Measurements from ENCODE around the gene SMNDC1.

The SMNDC1 gene

GRCh38 chr10:110350812-110351211 is 46.1 kb upstream of the SMNDC1 start:
- ATAC-seq (ENCODE audit: low read depth) (no peak), DNase-seq (ENCODE audit: low spot score) (no peak)
- H3K4me3 ChIP-seq (ENCODE audit: severe bottlenecking), result no peak overlapping the region
- no peak overlapping the region for H3K27ac ChIP-seq (ENCODE audit: poor library complexity, severe bottlenecking)
- no peaks in the 10 kb centered on the region for H3K27me3 ChIP-seq (ENCODE audit: insufficient read depth, poor library complexity, severe bottlenecking)
- H3K36me3 ChIP-seq (ENCODE audit: low read depth), result no peaks in the 10 kb centered on the region
- H3K4me1 ChIP-seq (ENCODE audit: insufficient read depth, poor library complexity, severe bottlenecking), result peaks cover 27% of the 10 kb centered on the region
- TF ChIP-seq CTCF (IDR thresholded peaks at IDR 0.05; ENCODE audit: poor library complexity, severe bottlenecking), result no peak
- H3K9me3 ChIP-seq (ENCODE audit: severe bottlenecking), result no peaks in the 10 kb centered on the region

- DNase-seq (ENCODE audit: low spot score) (no peak), ATAC-seq (ENCODE audit: low read depth) (no peak)
- Histone ChIP-seq H3K4me1 (ENCODE audit: insufficient read depth, poor library complexity, severe bottlenecking) (peaks cover 22% of the 10 kb centered on the region), H3K4me3 (ENCODE audit: severe bottlenecking) (no peak overlapping the region), H3K9me3 (ENCODE audit: severe bottlenecking) (no peaks in the 10 kb centered on the region), H3K27ac (ENCODE audit: poor library complexity, severe bottlenecking) (no peak overlapping the region), H3K36me3 (ENCODE audit: low read depth) (no peaks in the 10 kb centered on the region), H3K27me3 (ENCODE audit: insufficient read depth, poor library complexity, severe bottlenecking) (no peaks in the 10 kb centered on the region)
- no peak for TF ChIP-seq CTCF (IDR thresholded peaks at IDR 0.05; ENCODE audit: poor library complexity, severe bottlenecking)
Observed at GRCh38 chr10:110349831-110350230, 45.1 kb upstream of the SMNDC1 start.

- DNase-seq (ENCODE audit: low spot score) (no peak), ATAC-seq (ENCODE audit: low read depth) (no peak)
- Histone ChIP-seq H3K27me3 (ENCODE audit: insufficient read depth, poor library complexity, severe bottlenecking) (no peaks in the 10 kb centered on the region), H3K27ac (ENCODE audit: poor library complexity, severe bottlenecking) (no peak overlapping the region), H3K36me3 (ENCODE audit: low read depth) (no peaks in the 10 kb centered on the region), H3K9me3 (ENCODE audit: severe bottlenecking) (no peaks in the 10 kb centered on the region), H3K4me3 (ENCODE audit: severe bottlenecking) (no peak overlapping the region), H3K4me1 (ENCODE audit: insufficient read depth, poor library complexity, severe bottlenecking) (peaks cover 17% of the 10 kb centered on the region)
- TF ChIP-seq CTCF (IDR thresholded peaks at IDR 0.05; ENCODE audit: poor library complexity, severe bottlenecking), result no peak
Observed at GRCh38 chr10:110349386-110349785, 44.7 kb upstream of the SMNDC1 start.

- no peak for TF ChIP-seq CTCF (IDR thresholded peaks at IDR 0.05; ENCODE audit: poor library complexity, severe bottlenecking)
- Histone ChIP-seq H3K4me1 (ENCODE audit: insufficient read depth, poor library complexity, severe bottlenecking) (peaks cover 8% of the 10 kb centered on the region), H3K9me3 (ENCODE audit: severe bottlenecking) (no peaks in the 10 kb centered on the region), H3K36me3 (ENCODE audit: low read depth) (no peaks in the 10 kb centered on the region), H3K27me3 (ENCODE audit: insufficient read depth, poor library complexity, severe bottlenecking) (no peaks in the 10 kb centered on the region), H3K4me3 (ENCODE audit: severe bottlenecking) (no peak overlapping the region), H3K27ac (ENCODE audit: poor library complexity, severe bottlenecking) (no peak overlapping the region)
- ATAC-seq (ENCODE audit: low read depth) (no peak), DNase-seq (ENCODE audit: low spot score) (no peak)
Observed at GRCh38 chr10:110348336-110348735, 43.6 kb upstream of the SMNDC1 start.

GRCh38 chr10:110346914-110347313 is 42.2 kb upstream of the SMNDC1 start:
- Histone ChIP-seq H3K4me1 (ENCODE audit: insufficient read depth, poor library complexity, severe bottlenecking) (no peaks in the 10 kb centered on the region), H3K27ac (ENCODE audit: poor library complexity, severe bottlenecking) (no peak overlapping the region), H3K36me3 (ENCODE audit: low read depth) (no peaks in the 10 kb centered on the region), H3K27me3 (ENCODE audit: insufficient read depth, poor library complexity, severe bottlenecking) (no peaks in the 10 kb centered on the region), H3K9me3 (ENCODE audit: severe bottlenecking) (no peaks in the 10 kb centered on the region), H3K4me3 (ENCODE audit: severe bottlenecking) (no peak overlapping the region)
- no peak for TF ChIP-seq CTCF (IDR thresholded peaks at IDR 0.05; ENCODE audit: poor library complexity, severe bottlenecking)
- ATAC-seq (ENCODE audit: low read depth) (no peak), DNase-seq (ENCODE audit: low spot score) (no peak)

Data from RWPE2 (cell line).